ENCODE measurements around the gene NUDCD3.
A peak's percentile ranks its signal among the peaks of the same experiment; 100 is the strongest.

The NUDCD3 gene

DNA sequence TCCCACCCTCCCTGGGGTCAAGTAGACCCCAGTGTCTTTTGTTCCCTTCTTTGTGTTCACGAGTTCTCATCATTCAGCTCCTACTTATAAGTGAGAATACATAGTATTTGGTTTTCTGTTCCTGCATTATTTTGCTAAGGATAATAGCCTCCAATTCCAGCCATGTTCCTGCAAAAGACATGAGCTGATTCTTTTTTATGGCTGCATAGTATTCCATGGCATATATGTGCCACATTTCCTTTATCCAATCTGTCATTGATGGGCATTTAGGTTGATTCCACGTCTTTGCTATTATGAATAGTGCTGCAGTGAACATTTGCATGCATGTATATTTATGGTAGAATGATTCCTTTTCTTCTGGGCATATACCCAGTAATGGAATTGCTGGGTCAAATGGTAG, 136.8 kb downstream of the NUDCD3 start:
- no peak for DNase-seq (ENCODE audit: low spot score)

DNA sequence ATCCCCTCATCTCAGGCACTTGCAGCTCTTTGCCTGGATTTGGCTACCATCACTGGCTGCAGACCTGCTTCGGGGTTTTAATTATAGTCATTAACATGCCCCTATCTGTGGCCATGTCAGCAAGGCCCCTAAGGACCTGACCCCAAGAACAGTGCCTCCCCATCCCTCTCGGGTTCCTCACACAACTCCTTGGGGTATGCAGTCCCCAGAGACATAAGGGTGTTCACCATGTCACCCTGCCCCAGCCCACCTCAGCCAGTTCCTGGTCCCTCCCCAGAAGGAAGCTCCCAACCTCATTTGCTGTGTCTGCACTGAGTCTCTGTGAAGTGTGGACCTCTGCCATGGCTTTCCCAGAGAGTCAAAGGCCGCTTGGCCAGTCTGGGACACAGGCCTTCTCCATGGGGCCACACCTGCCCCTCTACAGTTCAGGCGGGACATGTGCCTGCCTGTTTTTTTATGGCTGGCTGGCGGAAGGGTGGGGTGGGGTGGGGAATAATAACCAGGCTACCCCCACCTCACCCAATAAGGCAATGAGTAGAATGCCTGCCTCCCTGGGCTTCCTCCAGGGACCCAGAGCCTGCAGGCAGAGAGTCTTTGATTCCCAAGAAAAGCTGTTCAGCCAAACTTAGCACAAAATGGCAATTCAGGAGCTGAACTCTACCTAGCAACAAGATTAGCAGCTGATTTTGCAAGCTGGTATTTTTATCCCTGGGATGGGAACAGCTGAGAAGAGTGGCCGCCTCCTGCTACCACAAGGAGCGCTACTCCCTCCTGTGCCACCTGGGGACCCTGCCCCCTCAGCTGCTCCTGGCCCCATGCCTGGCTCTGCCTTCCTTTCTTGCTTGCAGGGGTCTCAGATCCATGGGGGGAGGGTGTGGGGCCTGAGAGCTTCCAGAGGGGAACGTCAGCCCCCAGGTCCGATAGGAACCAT, 141.3 kb downstream of the NUDCD3 start:
- DNase-seq (ENCODE audit: low spot score): no peak

DNA sequence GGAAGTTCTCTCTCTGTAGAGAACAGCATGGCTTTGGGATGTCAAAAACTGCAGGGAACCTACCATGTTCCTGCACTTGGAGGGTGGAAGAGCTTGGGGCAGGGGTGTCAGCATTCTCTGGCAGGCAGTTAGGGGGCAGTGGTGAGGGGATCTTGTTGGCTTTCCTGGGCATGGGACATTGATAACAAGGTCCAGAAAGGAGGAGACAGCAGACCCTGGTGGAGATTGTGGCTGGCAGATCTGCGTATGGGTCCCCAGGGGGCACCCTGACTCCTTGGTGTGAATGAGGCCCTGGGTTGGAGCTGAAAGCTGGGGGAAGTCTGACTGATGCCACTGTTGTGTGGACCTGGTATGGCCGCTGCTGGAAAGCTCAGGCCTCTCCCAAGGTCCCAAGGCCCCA, 142.2 kb downstream of the NUDCD3 start:
- peak; percentile 17 for DNase-seq (ENCODE audit: low spot score)

DNA sequence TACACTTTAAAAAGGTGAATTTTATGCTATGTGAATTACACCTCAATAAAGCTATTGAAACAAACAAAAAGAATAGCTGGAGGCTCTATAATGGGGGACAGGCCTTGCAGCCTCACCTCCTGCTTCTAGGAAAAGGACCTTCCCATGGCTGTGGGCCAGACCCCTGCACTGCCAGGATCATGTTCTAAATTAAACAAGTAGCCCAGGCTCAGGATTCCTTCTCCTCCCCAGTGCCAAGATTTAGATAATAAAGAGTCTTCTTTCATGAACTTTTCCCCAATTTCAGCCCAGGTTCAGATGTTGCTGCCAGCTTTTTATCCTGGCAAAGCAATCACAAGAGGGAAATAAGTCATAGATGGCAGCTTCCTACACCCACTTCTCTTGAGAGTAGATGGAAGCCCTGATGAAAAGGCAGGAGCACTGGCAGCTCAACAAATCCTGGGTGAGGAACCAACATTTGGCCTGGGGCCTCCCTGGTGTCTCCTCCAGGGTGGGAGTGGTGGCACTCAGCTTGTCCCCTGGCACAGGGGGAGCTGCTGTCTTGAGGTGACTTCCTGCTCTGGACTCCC, 142.8 kb downstream of the NUDCD3 start:
- no peak for DNase-seq (ENCODE audit: low spot score)

DNA sequence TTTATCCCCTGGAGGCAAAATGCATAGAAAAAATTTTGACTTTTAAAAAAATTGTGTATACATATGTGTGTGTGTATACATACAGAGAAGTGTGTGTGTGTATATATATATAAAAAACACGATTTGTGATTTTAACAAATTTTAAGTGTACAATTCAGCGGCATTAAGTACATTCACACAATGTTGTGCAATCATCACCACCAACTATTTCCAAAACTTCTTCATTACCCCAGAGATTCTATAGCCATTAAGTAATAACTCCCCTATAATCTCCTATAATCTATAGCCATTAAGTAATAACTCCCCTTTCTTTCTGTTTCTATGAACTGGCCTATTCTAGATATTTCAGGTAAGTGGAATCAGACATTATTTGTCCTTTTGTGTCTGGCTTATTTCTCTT, 144.4 kb downstream of the NUDCD3 start:
- DNase-seq (ENCODE audit: low spot score): no peak

DNA sequence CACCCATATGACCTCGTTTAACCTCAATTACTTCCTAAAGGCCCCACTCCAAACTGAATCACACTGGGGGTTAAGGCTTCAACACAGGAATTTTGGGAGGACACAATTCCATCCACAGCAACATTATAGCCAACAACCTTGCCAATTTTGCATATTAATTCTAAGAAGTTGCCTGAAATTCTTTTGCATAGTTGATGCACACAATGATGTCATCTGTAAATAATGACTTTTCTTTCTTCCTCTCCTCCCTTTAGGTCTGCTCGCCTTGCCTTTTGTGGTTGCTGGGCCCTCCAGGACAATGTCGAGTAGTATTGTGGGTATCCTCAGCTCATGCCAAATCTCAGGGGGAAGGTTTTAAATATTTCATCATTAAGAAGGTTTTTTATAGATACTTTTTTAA, 149.1 kb downstream of the NUDCD3 start:
- no peak for DNase-seq (ENCODE audit: low spot score)

DNA sequence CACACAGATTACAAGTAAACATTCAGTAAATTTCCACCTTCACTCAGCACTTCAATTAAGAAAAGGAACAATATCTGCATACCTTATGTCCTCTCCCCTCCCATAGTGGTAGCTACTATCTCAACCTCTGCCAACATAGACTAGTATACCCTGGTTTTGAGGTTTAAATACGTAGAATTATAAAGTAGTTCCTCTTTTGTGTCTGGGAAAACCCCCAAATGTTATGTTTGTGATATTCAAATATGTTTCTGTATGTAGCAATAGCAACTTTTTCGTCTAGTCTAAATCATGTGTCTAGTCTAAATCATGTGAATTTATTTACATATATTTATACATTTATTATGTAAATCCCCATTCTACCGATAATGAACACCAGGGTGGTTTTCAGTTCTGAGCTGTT, 151.9 kb downstream of the NUDCD3 start:
- no peak for DNase-seq (ENCODE audit: low spot score)

DNA sequence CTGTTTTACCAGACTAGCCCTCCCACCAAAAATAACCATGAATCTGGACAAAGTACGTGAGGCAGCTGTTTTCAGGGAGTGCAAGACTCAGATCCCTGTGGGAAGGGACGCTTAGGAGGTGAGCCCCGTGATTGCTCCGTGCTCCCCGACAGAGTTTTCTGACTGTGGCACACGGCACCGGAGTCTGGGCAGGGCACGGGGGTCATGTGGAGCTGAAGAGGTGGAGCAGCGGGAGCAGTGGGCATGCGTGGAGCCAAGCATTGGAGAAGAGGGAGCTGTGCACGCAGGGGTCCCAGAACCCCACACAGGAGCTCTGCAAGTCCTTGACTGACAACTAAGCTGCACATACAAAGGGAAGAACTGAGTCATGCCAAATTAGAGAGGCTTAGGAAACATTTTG, 154.0 kb downstream of the NUDCD3 start:
- DNase-seq (ENCODE audit: low spot score): no peak

DNA sequence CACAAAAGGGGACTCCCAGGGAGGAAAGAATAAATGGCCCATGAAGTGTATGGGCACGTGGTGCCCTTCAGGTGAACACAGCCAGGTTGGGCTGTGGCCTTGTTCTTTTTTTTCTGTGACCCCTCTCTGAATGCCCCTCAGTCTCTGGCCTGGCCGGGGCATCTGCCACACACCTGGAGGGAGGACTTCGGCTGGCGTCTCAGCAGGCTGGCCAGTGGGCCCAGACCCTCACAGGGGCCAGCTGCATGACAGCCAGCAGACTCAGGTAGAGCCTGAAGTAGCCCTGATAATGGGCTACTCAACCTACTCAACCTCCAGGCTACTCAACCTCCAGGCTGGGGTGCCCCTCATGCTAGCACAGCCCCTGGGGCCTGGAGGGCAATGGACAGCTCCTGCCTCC, 155.3 kb downstream of the NUDCD3 start:
- no peak for DNase-seq (ENCODE audit: low spot score)

DNA sequence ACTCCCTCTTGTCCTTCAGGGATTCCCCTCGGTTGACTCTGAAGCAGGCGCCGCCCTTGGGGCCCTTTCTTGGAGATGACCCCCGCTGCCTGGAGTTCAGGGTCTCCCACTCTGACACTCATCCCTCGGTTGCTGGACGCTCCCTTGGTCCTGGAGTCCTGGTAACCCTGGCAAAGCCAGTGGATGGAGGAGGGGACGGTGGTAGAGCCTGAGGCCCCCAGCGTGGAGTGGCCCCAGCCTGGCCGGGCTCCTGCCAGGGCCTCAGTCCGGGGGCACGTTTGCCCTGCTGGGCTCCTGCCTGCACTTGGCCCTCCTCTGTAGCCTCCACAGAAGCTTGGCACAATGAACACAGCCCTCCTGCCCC, 155.7 kb downstream of the NUDCD3 start:
- DNase-seq (ENCODE audit: low spot score): no peak

DNA sequence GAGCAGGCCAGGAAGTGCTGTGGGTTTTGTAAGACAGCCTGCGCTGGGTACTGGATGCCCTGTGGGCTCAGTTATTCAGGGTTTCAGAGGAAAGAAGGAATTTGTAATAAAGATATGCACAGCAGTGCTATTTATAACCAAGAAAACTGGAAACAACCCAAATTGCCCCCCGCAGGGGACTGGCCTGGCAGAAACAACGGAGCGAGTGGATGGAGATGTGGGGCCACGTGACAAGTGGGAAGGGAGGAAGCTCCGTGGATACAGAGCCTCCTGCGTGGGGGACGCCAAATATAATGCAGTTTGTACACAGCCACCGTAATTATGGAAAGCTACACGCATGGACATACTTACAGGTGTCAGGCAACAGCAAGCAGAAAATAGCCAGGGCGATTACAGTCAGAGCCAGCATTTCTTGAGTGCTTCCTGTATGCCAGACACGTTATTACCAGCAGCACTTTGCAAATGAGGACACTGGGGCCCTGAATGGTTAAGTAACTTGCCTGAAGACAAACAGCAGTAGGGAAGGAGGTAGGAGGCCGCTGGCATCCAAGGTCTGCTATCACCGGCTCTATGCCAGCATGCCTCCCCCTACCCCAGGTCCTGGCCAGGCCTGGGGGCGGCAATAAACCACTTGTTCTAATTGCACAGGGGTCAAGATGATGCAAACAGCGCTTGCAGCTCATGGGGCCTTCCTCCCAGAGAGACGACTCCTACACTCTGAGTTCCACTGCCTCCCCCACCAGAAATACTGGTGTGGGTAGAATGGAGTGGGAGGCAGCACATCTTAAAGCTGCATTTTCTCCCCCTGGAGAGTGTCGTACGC, 156.3 kb downstream of the NUDCD3 start:
- no peak for DNase-seq (ENCODE audit: low spot score)

DNA sequence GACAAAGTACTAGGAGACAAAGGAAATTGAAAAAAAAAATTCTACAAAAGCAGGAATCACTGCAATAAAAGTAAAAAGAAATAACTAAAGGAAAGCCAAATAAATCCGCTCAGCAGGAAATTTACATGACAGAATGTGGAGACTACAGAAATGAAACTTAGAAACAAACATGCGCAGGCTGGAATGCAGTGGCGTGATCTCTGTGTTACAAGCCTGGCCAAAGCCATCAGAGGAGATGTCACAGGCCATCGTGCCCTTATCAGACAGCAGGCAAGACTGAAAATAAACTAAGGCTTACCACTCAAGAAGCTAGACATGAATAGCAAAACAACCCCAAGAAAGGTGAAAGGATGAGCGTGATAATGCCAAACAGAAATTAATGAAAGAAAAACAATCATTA, 158.8 kb downstream of the NUDCD3 start:
- no peak for DNase-seq (ENCODE audit: low spot score)

DNA sequence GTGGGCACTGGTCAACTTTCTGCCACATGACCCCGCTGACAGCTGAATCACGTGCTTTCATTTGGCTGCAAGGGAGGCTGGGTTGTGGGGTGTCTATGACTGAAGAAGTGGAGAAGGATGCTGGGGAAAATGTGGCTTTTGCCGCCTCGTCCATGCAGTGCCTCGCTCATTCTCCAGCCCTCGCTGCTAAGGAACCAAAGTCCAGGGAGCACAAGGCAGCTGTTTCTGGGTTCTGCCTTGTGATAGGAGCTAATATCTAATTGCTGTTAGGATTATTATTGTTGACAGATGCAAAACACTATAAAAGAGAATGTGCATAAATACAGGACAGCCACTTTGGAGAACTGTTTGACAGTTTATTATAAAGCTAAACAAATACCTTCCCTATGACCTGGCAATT, 160.1 kb downstream of the NUDCD3 start:
- no peak for DNase-seq (ENCODE audit: low spot score)

DNA sequence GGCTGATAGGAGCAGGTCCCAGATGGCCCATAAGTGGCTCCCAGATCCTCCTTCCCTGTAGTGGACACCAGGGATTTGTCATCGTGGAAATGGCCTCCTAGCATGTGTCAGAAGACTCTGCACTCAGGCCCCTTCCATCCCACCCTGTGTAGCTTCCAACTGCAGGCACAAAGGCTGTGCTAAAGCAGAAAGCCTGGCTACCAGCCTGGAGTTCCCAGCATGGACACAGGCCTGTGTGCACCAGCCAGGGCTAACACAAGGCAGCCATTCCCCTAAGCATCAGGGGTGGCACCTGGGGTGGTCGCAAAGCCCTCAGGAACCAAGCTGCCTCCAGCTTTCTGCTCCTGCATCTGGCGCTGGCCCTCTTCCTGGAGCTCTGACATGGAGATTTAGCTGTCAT, 160.6 kb downstream of the NUDCD3 start:
- no peak for DNase-seq (ENCODE audit: low spot score)

Measured in hematopoietic multipotent progenitor cell treated with erythropoietin and hydrocortisone succinate and interleukin-3 and kit ligand, for 15 days (in vitro differentiated cells).